NCI-H748 (cell line): ENCODE data around the gene CDC42EP3.
A peak's percentile ranks its signal among the peaks of the same experiment; 100 is the strongest.

Experiments
- DNase-seq: peaks from one replicate; lab custom pipeline; 2025; ENCODE audit not compliant: unreplicated experiment; lab: John Stamatoyannopoulos, UW

The CDC42EP3 gene

DNA sequence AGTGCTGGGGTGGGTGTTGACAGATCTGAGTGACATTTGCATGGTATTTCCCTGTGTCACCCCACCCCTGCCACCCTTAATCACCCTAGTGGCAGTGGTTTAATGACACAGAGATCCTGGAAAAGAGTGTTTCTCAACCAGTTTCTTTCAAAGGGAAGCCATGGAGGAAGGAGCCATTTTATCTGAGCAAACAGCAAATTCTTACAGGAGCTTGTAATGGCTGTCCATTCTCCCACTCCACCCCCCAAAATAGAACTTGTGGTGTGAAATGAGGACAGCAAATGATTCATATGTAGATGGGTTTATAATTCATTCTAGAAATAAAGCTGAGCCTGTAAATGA is 51.5 kb downstream of the CDC42EP3 start:
- no peak for DNase-seq

DNA sequence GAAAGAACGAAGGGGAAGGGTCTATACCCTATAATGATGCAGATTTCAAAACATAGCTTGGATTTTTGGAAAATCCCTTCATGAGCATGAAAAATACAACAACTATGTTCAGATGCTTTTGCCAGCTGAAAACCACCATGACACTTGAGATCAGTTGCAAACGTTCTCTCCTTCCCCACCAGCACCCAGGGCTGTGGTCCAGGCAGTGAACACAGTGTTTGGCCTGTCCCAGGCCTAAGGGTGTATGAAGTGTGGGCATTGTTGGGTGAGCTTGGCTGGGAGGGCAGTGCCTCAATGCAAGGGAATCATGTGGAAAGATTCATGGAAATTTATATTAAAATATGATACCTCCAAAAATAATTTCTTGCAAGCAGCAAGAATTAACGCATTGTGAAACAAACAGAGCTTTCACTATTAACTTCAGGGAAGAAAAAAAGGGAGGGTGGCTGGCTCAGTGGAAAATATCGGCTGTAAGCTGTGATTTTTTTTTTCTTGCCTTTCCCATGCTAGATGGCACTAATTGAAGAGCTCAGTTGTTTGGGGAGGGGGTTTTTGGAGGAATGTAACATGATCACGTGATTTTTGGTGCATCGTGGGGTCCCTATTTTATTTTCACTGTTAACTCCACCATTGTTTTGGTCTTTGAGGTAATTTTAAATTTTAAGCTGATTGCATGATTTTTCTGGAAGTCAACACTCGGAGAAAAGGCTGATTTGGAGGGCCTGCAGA is 52.0 kb downstream of the CDC42EP3 start:
- DNase-seq: no peak

DNA sequence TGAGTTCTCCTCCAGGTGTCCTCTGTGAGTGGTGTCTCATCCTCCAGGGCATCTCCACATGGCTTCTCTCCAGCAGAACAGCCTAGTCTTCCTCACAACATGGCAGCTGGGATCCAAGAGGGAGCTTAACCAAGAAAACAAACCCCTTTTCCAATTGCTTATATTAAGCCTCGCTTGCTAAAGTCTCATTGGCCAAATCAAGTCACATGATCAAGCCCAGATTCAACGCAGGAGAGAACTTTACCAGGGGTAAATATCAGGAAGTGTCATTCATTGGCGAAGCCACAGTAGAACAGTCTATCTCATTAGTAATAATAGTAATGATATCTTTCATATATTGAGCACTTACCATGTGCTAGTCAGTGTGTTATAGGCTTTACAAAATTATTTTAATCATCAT is 53.1 kb downstream of the CDC42EP3 start:
- no peak for DNase-seq

DNA sequence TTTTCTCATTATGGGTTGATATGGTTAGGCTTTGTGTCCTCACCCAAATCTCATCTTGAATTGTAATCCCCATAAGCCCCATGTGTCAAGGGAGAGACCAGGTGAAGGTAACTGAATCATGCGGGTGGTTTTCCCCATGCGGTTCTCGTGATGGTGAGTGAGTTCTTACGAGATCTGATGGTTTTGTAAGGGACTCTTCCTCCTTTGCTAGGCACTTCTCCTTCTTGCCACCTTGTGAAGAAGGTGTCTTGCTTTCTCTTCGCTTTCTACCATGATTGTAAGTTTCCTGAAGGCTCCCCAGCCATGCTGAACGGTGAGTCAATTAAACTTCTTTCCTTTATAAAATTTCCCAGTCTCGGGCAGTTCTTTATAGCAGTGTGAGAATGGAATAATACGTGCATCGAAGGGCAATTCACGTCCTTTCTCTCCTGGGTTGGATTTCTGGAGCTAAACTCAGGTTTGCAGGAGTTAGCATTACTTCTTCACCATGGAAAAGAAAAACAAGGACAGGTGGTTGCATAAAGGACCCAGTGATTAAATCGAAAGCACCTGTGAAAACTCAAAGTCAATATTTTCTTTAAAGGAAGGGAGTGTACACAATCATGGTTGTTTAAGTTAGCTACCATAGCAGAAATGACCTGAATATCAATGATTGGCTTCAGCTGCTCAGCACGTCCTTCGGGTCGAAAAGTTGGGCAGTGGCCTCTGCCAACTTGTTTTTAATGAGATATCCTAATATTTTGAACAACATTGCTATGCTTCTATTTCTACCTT is 54.1 kb downstream of the CDC42EP3 start:
- DNase-seq: peak; percentile 89

DNA sequence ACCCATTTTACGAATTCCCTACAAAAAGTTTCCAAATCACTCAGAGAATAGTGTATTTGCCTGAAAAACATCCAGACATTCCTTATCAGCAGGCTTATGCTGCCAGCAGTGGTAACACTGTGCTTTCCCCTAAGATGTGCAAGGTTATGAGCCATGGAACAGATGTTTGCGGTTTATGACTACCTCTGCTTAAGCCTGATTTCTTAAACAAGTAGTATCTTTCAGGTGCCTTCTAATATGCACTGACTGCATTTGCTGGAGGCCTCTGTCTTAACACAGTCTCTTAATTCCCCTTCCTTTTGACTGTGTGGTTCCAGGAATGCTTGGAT is 54.8 kb downstream of the CDC42EP3 start:
- no peak for DNase-seq

DNA sequence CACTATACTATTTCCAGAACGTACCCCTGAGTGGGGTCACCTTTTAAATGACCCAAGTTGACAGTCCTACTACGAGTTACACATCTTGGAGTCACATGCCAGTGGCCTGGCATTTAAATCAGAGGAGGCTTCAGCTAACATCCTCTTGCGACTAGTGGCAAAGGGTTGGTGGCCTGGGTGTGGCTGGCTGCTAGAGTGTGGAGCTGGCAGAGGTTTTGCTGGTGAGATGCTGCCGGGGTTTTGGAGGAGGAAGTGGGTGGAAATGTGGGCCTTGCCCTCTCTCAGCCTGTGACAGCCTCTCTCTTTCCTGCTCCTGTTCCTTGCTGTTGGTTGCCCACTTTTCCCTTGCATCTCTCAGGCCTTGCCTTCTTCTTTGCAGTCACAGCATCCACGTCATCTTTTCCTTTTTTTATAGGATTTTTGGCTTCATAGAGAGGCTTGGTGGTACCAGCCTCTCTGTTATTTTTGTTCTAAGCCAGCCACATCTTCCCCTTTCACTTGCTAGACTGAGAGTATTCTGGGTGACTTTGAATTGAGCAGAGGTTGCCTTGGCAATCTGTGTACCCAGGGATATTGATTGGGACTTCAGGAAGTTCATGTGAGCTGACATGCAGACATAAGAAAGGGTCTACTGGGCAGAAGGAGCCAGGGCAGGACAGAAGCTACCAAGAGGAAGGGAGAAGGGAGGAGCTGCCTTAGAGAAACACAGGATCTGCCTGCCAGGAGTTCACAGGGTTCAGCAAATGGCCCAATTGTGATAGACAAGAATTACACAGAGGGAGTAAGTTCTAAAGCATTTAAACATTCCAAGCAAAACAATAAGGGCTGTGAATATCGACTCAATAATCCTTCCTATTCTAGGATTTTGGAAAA is 55.4 kb downstream of the CDC42EP3 start:
- DNase-seq: peak; percentile 16

DNA sequence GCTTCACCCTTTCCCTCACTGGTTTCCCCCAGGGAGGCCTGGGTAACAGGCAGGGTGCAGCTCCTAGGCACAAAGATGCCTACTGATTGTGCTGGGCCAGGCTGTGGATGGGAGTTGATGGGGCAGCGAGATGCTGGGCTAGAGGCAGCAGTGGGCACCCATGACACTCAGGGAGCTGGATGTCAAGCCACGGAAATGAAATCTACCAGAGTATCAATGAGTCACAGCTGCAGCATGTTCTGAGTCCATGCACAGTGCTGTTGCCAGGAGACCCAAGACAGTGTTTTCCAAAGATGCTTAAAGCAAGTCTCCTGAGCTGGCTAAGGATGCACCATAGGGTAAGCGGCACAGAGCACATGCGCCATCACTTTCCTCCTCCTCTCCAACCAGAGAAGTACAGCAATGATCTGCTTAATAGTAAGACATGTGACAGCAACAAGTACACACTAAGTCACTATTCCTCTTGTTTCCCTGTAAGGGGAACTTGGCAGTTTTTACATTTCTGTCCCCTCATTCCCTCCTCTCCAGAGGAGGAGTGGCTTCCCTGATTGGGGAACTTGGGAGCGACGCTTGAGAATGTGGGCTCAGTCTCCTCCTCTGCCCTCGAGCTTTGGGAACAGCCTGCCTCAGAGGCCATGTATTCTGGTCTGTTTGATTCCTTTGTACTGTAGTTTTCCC is 57.2 kb downstream of the CDC42EP3 start:
- DNase-seq: no peak

DNA sequence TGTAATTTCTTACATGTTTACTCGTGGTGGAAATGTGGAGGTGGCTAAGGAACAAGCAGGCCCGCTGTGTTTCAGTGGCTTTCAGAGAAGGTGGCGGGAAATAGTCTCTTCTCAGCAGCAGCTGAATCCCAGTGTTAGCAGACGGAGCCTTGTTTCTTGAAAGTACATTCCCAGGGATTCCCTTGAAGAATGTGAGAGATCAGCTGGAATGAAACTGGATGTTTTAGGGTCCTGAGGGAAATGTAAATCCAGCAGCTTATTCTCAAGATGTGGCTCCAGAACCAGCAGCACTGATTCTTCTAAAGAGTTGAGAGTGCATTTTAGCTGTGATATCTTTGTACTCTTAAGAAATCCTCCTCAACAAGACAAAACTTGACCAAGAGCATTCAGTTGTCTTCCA is 59.1 kb downstream of the CDC42EP3 start:
- DNase-seq: no peak

DNA sequence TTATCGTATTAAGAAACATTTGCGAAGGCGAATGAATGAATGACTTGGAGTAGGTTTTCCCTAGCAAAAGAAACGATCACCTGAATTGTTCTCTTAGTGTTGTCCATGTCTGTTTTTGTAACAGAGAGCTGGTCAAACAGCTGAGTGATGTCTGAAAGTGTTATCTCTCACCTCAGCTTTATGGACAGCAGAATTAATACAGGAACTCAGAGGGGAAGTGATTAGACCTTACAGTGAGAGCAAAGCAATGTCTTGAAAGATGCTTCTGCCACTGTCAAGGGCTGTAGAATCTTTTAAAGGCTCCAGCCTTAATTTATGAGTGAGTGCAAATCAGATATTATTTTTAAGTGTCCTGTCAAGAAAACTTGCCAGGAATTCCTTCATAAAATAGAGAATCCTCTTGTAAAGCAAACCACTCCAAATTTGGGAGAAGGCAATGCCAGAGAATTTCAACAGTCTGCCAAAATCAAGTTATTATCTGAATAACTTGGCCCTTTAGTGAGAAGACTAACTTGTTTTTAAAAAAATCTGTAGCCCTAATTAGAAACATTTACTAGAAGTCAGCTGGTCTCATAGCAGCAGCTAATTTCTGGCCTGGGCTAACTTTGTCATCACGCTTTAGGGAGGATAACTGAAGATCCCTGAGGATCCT is 60.7 kb downstream of the CDC42EP3 start:
- no peak for DNase-seq

DNA sequence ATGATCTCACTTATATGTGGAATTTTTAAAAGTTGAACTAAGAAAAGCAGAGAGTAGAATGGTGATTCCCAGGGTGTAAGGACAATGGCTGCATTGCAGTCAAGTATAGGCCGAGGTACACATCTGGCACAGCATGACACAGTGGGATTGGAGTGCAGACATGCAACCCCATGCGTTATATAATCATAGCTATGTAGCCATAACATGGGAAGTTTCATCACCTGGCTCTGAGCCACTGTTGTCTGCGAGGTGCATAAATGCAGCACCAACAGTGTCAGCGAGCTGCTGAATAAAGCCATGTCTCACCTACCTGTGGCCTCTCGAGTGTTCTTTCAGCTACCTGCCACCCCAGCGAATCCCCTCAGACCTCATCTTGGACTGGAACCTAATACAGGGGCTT is 61.7 kb downstream of the CDC42EP3 start:
- no peak for DNase-seq

DNA sequence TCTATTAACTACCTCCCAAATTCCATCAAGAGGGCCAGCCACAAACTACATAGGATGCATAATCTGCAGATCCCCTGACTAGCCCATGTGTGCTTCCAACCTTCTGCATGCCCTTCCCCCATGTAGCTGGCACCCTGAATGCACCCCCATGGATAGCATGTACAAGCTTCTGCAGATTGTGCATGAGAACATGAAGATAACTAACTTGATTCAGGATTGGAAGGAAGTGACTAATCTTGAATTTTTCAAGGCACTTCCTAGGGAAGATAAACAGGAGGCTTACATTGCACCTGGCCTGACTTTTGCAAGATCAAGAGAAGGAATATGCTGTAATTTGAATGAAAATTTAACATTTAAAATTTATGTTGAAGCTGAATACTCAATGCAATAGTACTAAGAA is 66.7 kb downstream of the CDC42EP3 start:
- DNase-seq: no peak

DNA sequence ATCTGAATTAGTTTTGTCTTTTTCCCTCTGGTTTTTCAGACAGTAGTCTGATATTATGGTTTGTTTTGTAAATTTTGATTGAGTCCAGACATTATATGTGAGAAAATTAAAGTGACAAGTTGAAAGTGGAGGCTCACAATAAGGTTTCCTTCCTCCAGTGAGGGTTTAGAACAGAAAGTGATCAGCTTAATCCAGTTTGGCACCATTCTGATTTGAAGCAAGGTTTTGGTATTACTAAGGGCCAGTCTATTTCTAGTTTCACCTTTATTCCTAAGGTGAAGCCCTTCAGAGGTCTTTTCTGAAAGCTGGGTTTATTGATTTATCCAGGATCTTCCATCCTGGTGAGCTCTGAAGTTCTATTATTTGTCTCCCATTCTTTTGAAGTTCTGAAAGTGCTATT is 68.7 kb downstream of the CDC42EP3 start:
- DNase-seq: no peak

DNA sequence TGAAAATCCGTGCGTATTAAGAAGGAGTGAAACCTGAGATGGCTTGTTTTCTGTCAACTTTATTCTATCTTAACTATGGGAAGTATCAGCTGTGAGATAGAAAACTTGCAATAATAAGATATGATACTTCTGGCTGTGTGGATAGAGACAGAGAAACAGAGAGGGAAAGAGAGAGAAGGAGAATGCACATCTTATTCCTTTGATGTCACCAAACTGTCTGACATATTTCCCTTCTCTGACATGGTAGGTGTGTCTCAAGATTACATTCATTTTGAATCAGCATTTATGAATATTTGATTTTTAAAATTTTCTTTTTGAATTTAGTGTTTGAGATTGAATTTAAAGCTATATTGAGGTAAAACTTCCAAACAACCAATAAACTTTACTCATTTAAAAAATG is 69.4 kb downstream of the CDC42EP3 start:
- DNase-seq: no peak

DNA sequence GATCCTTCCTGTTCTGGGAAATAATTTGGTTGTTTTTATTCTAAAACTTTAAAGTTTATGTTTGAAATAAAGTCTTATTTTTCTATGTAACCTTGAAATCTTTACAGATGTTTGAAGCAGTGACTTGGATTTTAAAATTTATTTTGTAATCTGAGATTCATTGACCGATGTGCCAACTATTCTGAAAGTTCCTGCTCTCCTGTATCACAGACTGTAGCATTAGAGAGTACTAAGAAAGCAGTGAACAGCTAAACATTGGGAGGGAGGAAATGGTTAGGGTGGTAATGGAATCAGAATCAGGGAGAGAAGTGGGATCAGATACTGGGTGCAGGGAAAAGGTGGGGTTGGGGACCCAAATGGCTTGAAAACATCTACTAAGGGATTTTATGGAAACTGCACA is 69.9 kb downstream of the CDC42EP3 start:
- DNase-seq: no peak

DNA sequence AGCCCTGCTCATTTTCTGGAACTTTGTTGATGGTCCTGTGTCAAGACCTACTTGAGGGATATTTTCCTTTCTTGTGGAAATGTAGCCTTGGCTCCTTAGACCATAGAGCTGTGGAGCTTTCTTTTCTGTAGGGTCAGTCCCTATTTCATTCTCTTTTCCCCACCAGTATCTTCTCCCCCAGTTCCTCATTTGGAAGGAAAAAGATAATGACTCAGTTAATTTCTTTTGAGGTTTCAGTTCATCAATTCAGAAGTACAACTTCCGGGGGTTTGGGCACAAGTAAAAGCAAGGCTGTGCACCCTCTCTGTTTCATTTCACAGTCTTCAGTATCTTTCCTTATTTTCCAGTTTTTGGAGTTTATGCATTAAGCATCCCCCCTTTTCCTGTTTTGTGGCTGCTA is 70.7 kb downstream of the CDC42EP3 start:
- DNase-seq: no peak

DNA sequence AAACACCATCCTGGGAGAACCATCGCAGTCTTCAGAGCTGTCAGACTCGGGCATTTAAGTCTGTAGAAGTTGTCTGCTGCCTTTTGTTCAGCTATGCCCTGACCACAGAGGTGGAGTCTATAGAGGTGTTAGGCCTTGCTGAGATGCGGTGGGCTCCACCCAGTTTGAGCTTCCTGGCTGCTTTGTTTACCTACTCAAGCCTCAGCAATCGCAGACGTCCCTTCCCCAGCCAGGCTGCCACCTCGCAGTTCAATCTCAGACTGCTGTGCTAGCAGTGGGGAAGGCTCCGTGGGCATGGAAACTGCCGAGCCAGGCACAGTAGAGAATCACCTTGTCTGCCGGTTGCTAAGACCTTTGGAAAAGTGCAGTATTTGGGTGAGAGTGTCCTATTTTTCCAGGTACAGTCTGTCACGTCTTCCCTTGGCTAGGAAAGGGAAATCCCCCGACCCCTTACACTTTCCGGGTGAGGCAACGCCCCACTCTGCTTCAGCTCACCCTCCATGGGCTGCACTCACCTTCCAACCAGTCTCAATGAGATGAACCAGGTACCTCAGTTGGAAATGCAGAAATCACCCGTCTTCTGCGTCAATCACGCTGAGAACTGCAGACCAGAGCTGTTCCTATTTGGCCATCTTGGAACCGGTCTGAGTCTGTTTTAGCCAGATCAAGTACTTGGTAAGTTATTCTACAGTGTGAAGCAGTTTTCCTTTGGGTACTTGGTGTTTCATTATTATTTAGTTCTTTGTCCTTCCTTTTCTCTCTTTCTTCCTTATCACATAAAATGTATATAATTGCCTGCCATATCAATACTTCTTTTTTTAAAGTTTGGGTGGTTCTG is 71.5 kb downstream of the CDC42EP3 start:
- peak; percentile 18 for DNase-seq

DNA sequence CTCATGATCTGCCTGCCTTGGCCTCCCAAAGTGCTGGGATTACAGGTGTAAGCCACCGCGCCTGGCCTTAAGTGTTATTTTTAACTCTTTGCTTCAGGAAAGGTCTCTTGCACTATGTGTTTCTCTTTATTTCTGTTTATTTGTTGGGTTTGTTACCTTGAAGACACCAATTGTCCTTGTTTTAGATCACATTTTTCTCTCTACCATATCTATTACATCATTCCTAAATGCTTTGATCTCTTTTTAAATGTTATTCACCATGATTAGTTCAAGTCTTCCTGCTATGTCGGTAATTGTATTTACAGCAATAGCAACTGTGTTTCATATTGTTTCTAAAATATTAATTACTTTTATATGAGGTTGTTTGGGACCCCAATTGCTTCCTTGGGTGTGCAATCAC is 77.7 kb downstream of the CDC42EP3 start:
- no peak for DNase-seq

DNA sequence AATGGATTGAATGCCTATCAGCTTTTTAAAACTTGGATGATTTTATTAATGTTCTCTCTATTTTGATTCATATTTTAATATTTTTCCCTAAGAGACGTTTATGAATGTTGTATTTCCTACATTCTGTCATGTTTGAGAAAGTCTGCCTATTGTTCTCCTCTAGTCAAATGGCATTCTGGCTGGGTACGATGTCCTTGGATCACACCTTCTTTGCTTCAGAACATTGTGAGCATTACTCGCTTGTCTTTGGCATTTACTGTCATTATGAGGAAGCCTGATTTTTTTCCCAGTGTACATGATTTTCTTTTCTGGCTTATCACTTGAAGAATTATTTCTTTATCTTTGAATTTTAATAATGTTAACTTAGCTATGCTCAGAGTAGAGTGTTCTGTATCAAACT is 78.4 kb downstream of the CDC42EP3 start:
- no peak for DNase-seq
